HEK293T (cell line): ENCODE measurements around the gene THAP4.

Experiments used
- SP1 ChIP-seq: fragments of 450-650 bp; IDR thresholded peaks from 2 replicates; pipeline ENCODE4 v1.6.1; 2017
- SUZ12 ChIP-seq: fragments of 450-650 bp; IDR thresholded peaks from 2 replicates; pipeline ENCODE4 v1.6.1; 2016; ENCODE audit warnings: mild to moderate bottlenecking

- no peak for TF ChIP-seq SP1
- no peak for TF ChIP-seq SUZ12
Observed at GRCh38 chr2:241562269-241562891, 74.6 kb downstream of the THAP4 start.
